Loucy (cell line): Measurements from ENCODE around the gene CHCHD6.

ENCODE experiments used
- CTCF ChIP-seq: fragments of 200-600 bp; sonication (generic); conservative IDR thresholded peaks from 2 replicates; pipeline ENCODE4 v1.5.1; 2014; ENCODE audit warnings: mild to moderate bottlenecking, antibody characterized with exemption, low read length
- EZH2phosphoT487 ChIP-seq: fragments of 200-600 bp; IDR thresholded peaks from 2 replicates; pipeline ENCODE4 v1.6.1; 2018; ENCODE audit warnings: antibody characterized with exemption, mild to moderate bottlenecking, moderate library complexity, borderline replicate concordance

- TF ChIP-seq EZH2phosphoT487, result no peak
- TF ChIP-seq CTCF, result no peak
These were observed 11.2 kb upstream of the CHCHD6 start for GRCh38 chr3:126692858-126693257.
